HepG2 (cell line): Measurements from ENCODE around the gene MEX3B.

Source experiments
- ARNTL ChIP-seq: sonication (generic); formaldehyde crosslinking; IDR thresholded peaks from 2 replicates; pipeline ENCODE4 v1.4.0; 2020; ENCODE audit warnings: mild to moderate bottlenecking, missing genetic modification reagents
- CTCF ChIP-seq: sonication (generic); formaldehyde crosslinking; IDR thresholded peaks from 2 replicates; pipeline ENCODE4 v1.5.0; 2020; ENCODE audit warnings: mild to moderate bottlenecking, missing genetic modification reagents, moderate library complexity
- MYC ChIP-seq: sonication (generic); formaldehyde crosslinking; IDR thresholded peaks from 2 replicates; pipeline ENCODE4 v1.9.0; 2021; ENCODE audit warnings: missing genetic modification reagents, borderline replicate concordance
- NFIC ChIP-seq: IDR thresholded peaks from 2 replicates; pipeline ENCODE4 v1.6.1; 2012; ENCODE audit warnings: mild to moderate bottlenecking, low read length, inconsistent platforms
- POLR2AphosphoS5 ChIP-seq: IDR thresholded peaks from 2 replicates; pipeline ENCODE4 v1.6.1; 2012; ENCODE audit warnings: low read depth, low read length
- STAT5B ChIP-seq: sonication (generic); formaldehyde crosslinking; IDR thresholded peaks from 2 replicates; pipeline ENCODE4 v1.4.0; 2020; ENCODE audit warnings: missing genetic modification reagents
- ZNF263 ChIP-seq: sonication (generic); formaldehyde crosslinking; IDR thresholded peaks from 2 replicates; pipeline ENCODE4 v1.4.0; 2020; ENCODE audit warnings: missing genetic modification reagents
- ZNF644 ChIP-seq: IDR thresholded peaks from 2 replicates; pipeline ENCODE4 v1.6.1; 2016; ENCODE audit warnings: low read depth

GRCh38 chr15:82066455-82066854 lies 20.6 kb upstream of the MEX3B start:
- TF ChIP-seq ZNF644 (CRISPR knock-in tag): no peak
- TF ChIP-seq STAT5B (CRISPR knock-in tag): no peak
- no peak for TF ChIP-seq ARNTL (CRISPR knock-in tag)
- TF ChIP-seq CTCF (CRISPR knock-in tag): no peak
- TF ChIP-seq NFIC: no peak
- TF ChIP-seq MYC (CRISPR knock-in tag): no peak
- TF ChIP-seq POLR2AphosphoS5: no peak
- no peak for TF ChIP-seq ZNF263
